NB4 (cell line): Measurements from ENCODE around the gene RHOT1.

Experiments
- CTCF ChIP-seq: IDR thresholded peaks from one replicate; pipeline ENCODE4 v1.5.1; 2012; ENCODE audit warnings: low read depth, low read length
- MAX ChIP-seq: IDR thresholded peaks from 2 replicates; pipeline ENCODE4 v1.6.1; 2011; ENCODE audit warnings: low read depth, low read length
- POLR2A ChIP-seq: IDR thresholded peaks from 2 replicates; pipeline ENCODE4 v1.6.1; 2011; ENCODE audit warnings: mild to moderate bottlenecking; ENCODE audit not compliant: insufficient read length; ENCODE audit errors: extremely low read depth

GRCh38 chr17:32103476-32104113 is 38.7 kb upstream of the RHOT1 start:
- TF ChIP-seq MAX (no peak), CTCF (no peak), POLR2A (no peak)
